Fibroblast of the aortic adventitia (primary cell): ENCODE measurements around the gene DUSP15. TPM values are rescaled to one million over a fixed set of nuclear protein-coding genes. Genes with fewer than 3 reads are reported as not detected.

Experiments
- DNase-seq: peaks from one replicate; pipeline ENCODE4 v3.0.0-alpha.2; 2010; ENCODE audit warnings: low read depth
- H3K4me3 ChIP-seq: 2 replicates; pipeline ENCODE4 v1.5.1; 2011; ENCODE audit warnings: low read depth, mild to moderate bottlenecking, control low read depth, low read length, moderate library complexity
- CTCF ChIP-seq: IDR thresholded peaks from 2 replicates; pipeline ENCODE4 v1.5.1; 2011; ENCODE audit warnings: mild to moderate bottlenecking, low read length, control low read depth, inconsistent platforms; ENCODE audit not compliant: insufficient read depth
- total RNA-seq: library from RNA; depleted of rRNA; stranded (reverse); fragments of >200 nt; gene quantifications from 2 replicates; pipeline ENCODE4 v1.2.3, GENCODE V29; 2012; ENCODE audit warnings: low replicate concordance

The DUSP15 gene
- total RNA-seq, 1 donor, result 9.9 TPM

- TF ChIP-seq CTCF, result no peak
- no peak overlapping the region for H3K4me3 ChIP-seq
- DNase-seq, result no peak
These were observed 46.8 kb downstream of the DUSP15 start for GRCh38 chr20:31823360-31824124.

- DNase-seq, result peak; percentile 72
- TF ChIP-seq CTCF, result peak; percentile 98
- no peak overlapping the region for H3K4me3 ChIP-seq
These were observed 47.7 kb downstream of the DUSP15 start for GRCh38 chr20:31822421-31823330.

- H3K4me3 ChIP-seq, result no peak overlapping the region
- TF ChIP-seq CTCF, result no peak
- DNase-seq, result no peak
These were observed 48.9 kb downstream of the DUSP15 start for GRCh38 chr20:31821427-31821826.

GRCh38 chr20:31820228-31820627, 50.1 kb downstream of the DUSP15 start:
- DNase-seq, result no peak
- H3K4me3 ChIP-seq, result no peak overlapping the region
- TF ChIP-seq CTCF, result no peak

- no peak for DNase-seq
- no peak for TF ChIP-seq CTCF
- no peak within 1 kb of the TSS for H3K4me3 ChIP-seq
These were observed 51.1 kb downstream of the DUSP15 start, which contains the start of gene MYLK2 for GRCh38 chr20:31819083-31819784. MYLK2 (plus strand) TSS chr20:31819356; CDS start chr20:31819581, 225 bp downstream.

- TF ChIP-seq CTCF, result no peak
These were observed 51.9 kb downstream of the DUSP15 start for GRCh38 chr20:31818376-31818908.

More at GRCh38 chr20:31818376-31818908, 51.9 kb downstream of the DUSP15 start:
- H3K4me3 ChIP-seq, result no peak overlapping the region
- no peak for DNase-seq
